Measurements from ENCODE around the gene HOXC10. TPM values are rescaled to one million over a fixed set of nuclear protein-coding genes. Genes with fewer than 3 reads are reported as not detected.

HOXC10 gene
- total and polyA plus RNA-seq, 3 experiments from 2014 or later = not detected

GRCh38 chr12:54024581-54025305 is 39.8 kb downstream of the HOXC10 start:
- CTCF ChIA-PET = interaction anchor here (0.8 to 4.1 kb wide), 5 partner anchors 8 to 178 kb away, joined by 3 to 27 read pairs (median 4); partner anchors contain the start of gene HOXC5
- DNase-seq = no peak
- Mint-ChIP-seq H3K27me3 (peaks cover 56 to 91% of the 10 kb centered on the region in 2 donors), H3K4me3 (no peak overlapping the region), H3K36me3 (no peaks in the 10 kb centered on the region), H3K9me3 (peaks cover 0 to 1% (median 0%) of the 10 kb centered on the region in 5 donors), H3K27ac (no peak overlapping the region), H3K4me1 (peaks cover 11 to 17% (median 13%) of the 10 kb centered on the region in 3 donors)
- no peak overlapping the region for H3K4me3 ChIP-seq (ENCODE audit: low read length)
- H3K27me3 ChIP-seq (ENCODE audit: insufficient read depth, low read length, poor library complexity, severe bottlenecking) = peaks cover 67% of the 10 kb centered on the region
- POLR2A ChIA-PET = no interaction called here
- H3K9me3 ChIP-seq (ENCODE audit: low read length) = no peaks in the 10 kb centered on the region
- peaks cover 5% of the 10 kb centered on the region for H3K4me1 ChIP-seq (ENCODE audit: insufficient read depth, low read length)
- no peak overlapping the region for H3K27ac ChIP-seq (ENCODE audit: low read depth, low read length)
- no peaks in the 10 kb centered on the region for H3K36me3 ChIP-seq (ENCODE audit: insufficient read depth, low read length)

DNA sequence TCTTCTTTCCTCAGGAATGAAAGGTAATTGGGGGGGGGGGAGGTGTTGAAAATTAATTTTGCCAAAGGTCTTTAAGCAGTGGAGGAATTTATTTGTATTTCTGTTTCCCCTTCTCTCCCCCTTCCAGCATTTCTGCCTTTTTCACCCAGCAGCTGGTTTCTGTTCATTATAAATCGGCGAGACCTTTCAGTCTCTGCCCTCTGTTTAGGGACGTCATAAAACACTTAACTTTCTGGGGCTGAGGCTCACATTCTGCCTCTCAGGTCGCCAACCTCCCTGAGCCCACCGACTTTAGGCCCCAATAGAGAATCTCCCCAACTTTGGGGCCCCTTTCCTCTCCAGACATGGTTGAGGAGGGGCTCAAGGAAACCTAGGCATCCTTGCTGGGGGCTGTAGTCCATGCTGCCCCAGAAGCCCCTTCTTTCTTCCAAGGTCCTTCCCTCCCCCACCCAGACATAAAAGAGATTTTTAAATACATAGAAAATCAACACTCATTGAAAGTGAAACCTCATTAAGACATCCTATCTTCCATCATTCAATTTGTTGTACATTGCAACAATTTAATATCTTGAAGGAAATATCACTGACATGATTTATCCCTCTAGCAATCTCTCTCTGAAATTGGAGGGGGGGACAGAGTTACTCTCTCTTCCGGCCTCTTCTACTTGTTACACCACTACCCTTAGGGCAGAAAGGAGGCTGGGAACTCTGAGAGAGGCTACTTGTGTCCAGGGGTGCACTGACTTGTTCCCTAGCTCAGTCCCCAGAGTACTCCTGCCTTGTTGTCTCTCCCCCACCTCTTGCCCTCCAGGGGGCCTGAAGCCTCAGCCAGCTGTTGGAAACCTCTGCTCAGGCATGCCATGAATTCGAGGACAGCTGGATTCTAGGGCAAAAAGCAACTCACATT is 40.8 kb downstream of the HOXC10 start:
- H3K27ac ChIP-seq (ENCODE audit: low read depth, low read length) = no peak overlapping the region

DNA sequence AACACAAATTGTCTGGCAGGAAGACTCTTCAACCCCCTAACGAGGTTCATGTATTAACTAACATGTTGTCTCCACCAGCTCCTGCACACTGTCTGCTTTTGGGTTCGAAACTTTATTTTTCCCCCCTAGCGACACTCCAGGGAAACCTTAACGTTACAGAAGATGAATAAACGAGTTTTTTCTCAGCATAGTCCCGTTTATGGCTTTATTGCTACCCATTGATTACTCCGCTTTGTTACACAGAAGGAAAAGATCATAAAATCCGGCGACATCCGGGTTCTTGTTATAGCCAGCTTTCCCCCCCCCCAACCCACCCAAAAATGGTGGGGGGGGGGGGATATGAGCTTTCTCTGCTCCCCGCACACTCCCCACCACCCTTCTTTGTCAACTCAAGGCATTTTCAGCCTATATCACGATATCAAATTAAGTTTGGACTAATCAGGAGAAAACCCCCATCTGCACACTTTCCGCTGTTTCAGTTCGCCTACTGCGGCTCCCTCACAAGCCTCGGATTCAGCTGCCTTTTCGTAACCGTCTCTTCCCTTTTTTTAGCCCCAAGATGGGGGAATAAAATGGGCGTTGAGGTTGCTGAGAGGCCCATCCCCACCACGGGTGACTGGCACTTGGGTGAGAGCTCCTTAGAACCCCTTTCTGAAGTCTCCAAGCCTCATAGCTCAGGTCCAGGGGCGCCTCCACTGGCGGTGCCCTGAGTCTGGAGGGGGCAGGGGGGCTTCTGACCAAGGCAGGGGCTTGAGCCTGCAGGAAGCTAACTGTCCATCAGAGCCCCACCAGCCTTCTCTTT is 41.9 kb downstream of the HOXC10 start:
- ChIA-PET CTCF (interaction anchor here (0.6 to 2.6 kb wide), 3 partner anchors 21 to 174 kb away, joined by 3 to 12 read pairs (median 3); partner anchors contain the start of gene HOXC9), POLR2A (no interaction called here)
- peaks cover 74% of the 10 kb centered on the region for H3K27me3 ChIP-seq (ENCODE audit: insufficient read depth, low read length, poor library complexity, severe bottlenecking)

More for the DNA sequence above, 40.8 kb downstream of the HOXC10 start:
- Histone ChIP-seq H3K36me3 (ENCODE audit: insufficient read depth, low read length) (no peaks in the 10 kb centered on the region), H3K4me1 (ENCODE audit: insufficient read depth, low read length) (peaks cover 5% of the 10 kb centered on the region), H3K9me3 (ENCODE audit: low read length) (no peaks in the 10 kb centered on the region), H3K27me3 (ENCODE audit: insufficient read depth, low read length, poor library complexity, severe bottlenecking) (peaks cover 70% of the 10 kb centered on the region), H3K4me3 (ENCODE audit: low read length) (no peak overlapping the region)
- H3K27me3 Mint-ChIP-seq = peaks cover 55 to 94% of the 10 kb centered on the region in 2 donors
- no peaks in the 10 kb centered on the region for H3K9me3 Mint-ChIP-seq
- no peak overlapping the region for H3K4me3 Mint-ChIP-seq
- H3K27ac Mint-ChIP-seq = peak overlapping the region in 1 of 8 donors; percentile 33
- H3K36me3 Mint-ChIP-seq = no peaks in the 10 kb centered on the region
- ChIA-PET CTCF (interaction anchor here (0.6 to 1.7 kb wide), 4 partner anchors 20 to 177 kb away, joined by 3 to 4 read pairs (median 3); partner anchors contain the start of gene HOXC9), POLR2A (no interaction called here)
- no peak for DNase-seq
- H3K4me1 Mint-ChIP-seq = peaks cover 13 to 14% (median 13%) of the 10 kb centered on the region in 3 donors

GRCh38 chr12:54027442-54027786 is 42.5 kb downstream of the HOXC10 start:
- no peak for DNase-seq
- H3K4me1 ChIP-seq (ENCODE audit: insufficient read depth, low read length) = peaks cover 7% of the 10 kb centered on the region
- ChIA-PET POLR2A (no interaction called here), CTCF (interaction anchor here (1.0 to 2.6 kb wide), 3 partner anchors 21 to 187 kb away, joined by 3 to 12 read pairs (median 3); no protein-coding TSS in a partner anchor)
- no peaks in the 10 kb centered on the region for H3K9me3 ChIP-seq (ENCODE audit: low read length)
- Mint-ChIP-seq H3K9me3 (peaks cover 0 to under 1% (median 0%) of the 10 kb centered on the region in 5 donors), H3K4me1 (peaks cover 13 to 17% (median 14%) of the 10 kb centered on the region in 3 donors), H3K36me3 (no peaks in the 10 kb centered on the region), H3K27ac (no peak overlapping the region), H3K27me3 (peaks cover 60 to 91% of the 10 kb centered on the region in 2 donors), H3K4me3 (no peak overlapping the region)
- H3K4me3 ChIP-seq (ENCODE audit: low read length) = no peak overlapping the region
- no peak overlapping the region for H3K27ac ChIP-seq (ENCODE audit: low read depth, low read length)
- no peaks in the 10 kb centered on the region for H3K36me3 ChIP-seq (ENCODE audit: insufficient read depth, low read length)
- peaks cover 74% of the 10 kb centered on the region for H3K27me3 ChIP-seq (ENCODE audit: insufficient read depth, low read length, poor library complexity, severe bottlenecking)

More for the DNA sequence above, 41.9 kb downstream of the HOXC10 start:
- Mint-ChIP-seq H3K4me1 (peaks cover 13 to 14% (median 14%) of the 10 kb centered on the region in 3 donors), H3K4me3 (no peak overlapping the region), H3K9me3 (no peaks in the 10 kb centered on the region), H3K36me3 (no peaks in the 10 kb centered on the region), H3K27me3 (peaks cover 56 to 91% of the 10 kb centered on the region in 2 donors), H3K27ac (no peak overlapping the region)
- Histone ChIP-seq H3K4me3 (ENCODE audit: low read length) (no peak overlapping the region), H3K4me1 (ENCODE audit: insufficient read depth, low read length) (peaks cover 5% of the 10 kb centered on the region), H3K27ac (ENCODE audit: low read depth, low read length) (no peak overlapping the region), H3K36me3 (ENCODE audit: insufficient read depth, low read length) (no peaks in the 10 kb centered on the region), H3K9me3 (ENCODE audit: low read length) (no peaks in the 10 kb centered on the region)
- no peak for DNase-seq

DNA sequence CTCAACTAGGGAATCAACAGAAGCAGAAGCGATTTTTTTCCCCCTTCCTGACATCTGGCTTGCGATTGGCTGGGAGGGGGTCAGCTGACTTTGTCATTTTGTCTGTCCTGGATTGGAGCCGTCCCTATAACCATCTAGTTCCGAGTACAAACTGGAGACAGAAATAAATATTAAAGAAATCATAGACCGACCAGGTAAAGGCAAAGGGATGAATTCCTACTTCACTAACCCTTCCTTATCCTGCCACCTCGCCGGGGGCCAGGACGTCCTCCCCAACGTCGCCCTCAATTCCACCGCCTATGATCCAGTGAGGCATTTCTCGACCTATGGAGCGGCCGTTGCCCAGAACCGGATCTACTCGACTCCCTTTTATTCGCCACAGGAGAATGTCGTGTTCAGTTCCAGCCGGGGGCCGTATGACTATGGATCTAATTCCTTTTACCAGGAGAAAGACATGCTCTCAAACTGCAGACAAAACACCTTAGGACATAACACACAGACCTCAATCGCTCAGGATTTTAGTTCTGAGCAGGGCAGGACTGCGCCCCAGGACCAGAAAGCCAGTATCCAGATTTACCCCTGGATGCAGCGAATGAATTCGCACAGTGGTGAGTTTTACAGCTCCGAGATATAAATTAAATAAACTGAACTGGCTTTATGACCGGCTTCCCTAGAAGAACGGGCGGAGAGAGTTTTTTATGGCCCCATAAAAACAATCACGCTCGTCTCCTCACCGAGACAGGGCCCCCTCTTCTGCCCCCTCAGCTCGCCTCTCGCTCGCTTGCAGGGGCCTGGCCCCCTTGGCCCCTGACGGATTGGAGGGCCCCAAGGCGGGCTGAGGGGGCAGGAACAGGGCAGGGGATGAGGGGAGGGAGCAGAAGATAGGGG is 43.6 kb downstream of the HOXC10 start, which contains the start of gene HOXC6:
TSS of gene HOXC6 (plus strand) at position 127 of the 888 bp plus-strand sequence. CDS start at position 209, 82 bp downstream.
- H3K36me3 Mint-ChIP-seq = no peaks in the 10 kb centered on the region
- H3K9me3 ChIP-seq (ENCODE audit: low read length) = no peaks in the 10 kb centered on the region
- peak within 1 kb of the TSS in 1 of 8 donors; percentile 3 for H3K27ac Mint-ChIP-seq
- peaks cover 78% of the 10 kb centered on the region for H3K27me3 ChIP-seq (ENCODE audit: insufficient read depth, low read length, poor library complexity, severe bottlenecking)
- no peak within 1 kb of the TSS for H3K27ac ChIP-seq (ENCODE audit: low read depth, low read length)
- ChIA-PET POLR2A (no interaction called here), CTCF (interaction anchor here (0.9 to 2.6 kb wide), 3 partner anchors 96 to 186 kb away, joined by 3 to 12 read pairs (median 3); no protein-coding TSS in a partner anchor)
- DNase-seq = no peak
- H3K4me3 Mint-ChIP-seq = peak within 1 kb of the TSS in 2 of 7 donors; percentile 20 to 35
- H3K27me3 Mint-ChIP-seq = peaks cover 63 to 89% of the 10 kb centered on the region in 2 donors
- peaks cover 19% of the 10 kb centered on the region for H3K4me1 ChIP-seq (ENCODE audit: insufficient read depth, low read length)
- H3K4me3 ChIP-seq (ENCODE audit: low read length) = no peak within 1 kb of the TSS
- H3K4me1 Mint-ChIP-seq = peaks cover 21 to 29% (median 22%) of the 10 kb centered on the region in 3 donors
- peaks cover 0 to 8% (median 2%) of the 10 kb centered on the region in 5 donors for H3K9me3 Mint-ChIP-seq
- no peaks in the 10 kb centered on the region for H3K36me3 ChIP-seq (ENCODE audit: insufficient read depth, low read length)

DNA sequence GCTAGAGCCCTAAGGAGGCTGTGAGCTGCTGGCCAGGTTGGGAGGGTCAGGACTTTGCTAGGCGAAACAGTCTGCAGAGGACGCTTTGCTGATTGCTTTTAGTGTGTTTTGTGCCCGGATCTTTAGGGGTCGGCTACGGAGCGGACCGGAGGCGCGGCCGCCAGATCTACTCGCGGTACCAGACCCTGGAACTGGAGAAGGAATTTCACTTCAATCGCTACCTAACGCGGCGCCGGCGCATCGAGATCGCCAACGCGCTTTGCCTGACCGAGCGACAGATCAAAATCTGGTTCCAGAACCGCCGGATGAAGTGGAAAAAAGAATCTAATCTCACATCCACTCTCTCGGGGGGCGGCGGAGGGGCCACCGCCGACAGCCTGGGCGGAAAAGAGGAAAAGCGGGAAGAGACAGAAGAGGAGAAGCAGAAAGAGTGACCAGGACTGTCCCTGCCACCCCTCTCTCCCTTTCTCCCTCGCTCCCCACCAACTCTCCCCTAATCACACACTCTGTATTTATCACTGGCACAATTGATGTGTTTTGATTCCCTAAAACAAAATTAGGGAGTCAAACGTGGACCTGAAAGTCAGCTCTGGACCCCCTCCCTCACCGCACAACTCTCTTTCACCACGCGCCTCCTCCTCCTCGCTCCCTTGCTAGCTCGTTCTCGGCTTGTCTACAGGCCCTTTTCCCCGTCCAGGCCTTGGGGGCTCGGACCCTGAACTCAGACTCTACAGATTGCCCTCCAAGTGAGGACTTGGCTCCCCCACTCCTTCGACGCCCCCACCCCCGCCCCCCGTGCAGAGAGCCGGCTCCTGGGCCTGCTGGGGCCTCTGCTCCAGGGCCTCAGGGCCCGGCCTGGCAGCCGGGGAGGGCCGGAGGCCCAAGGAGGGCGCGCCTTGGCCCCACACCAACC is 44.8 kb downstream of the HOXC10 start:
- peak overlapping the region in 3 of 7 donors; percentile 3 to 59 (median 20) for H3K4me3 Mint-ChIP-seq
- no peak for DNase-seq
- peak overlapping the region in 2 of 8 donors; percentile 35 to 69 for H3K27ac Mint-ChIP-seq
- peaks cover 67 to 84% of the 10 kb centered on the region in 2 donors for H3K27me3 Mint-ChIP-seq
- Histone ChIP-seq H3K27ac (ENCODE audit: low read depth, low read length) (no peak overlapping the region), H3K36me3 (ENCODE audit: insufficient read depth, low read length) (no peaks in the 10 kb centered on the region), H3K4me1 (ENCODE audit: insufficient read depth, low read length) (peaks cover 20% of the 10 kb centered on the region), H3K9me3 (ENCODE audit: low read length) (no peaks in the 10 kb centered on the region), H3K4me3 (ENCODE audit: low read length) (no peak overlapping the region), H3K27me3 (ENCODE audit: insufficient read depth, low read length, poor library complexity, severe bottlenecking) (peaks cover 78% of the 10 kb centered on the region)
- H3K4me1 Mint-ChIP-seq = peaks cover 26 to 36% (median 29%) of the 10 kb centered on the region in 3 donors
- ChIA-PET CTCF (interaction anchor here (3.8 to 6.1 kb wide), 2 partner anchors 161 to 171 kb away, joined by 56 to 73 read pairs; partner anchors contain the start of gene SMUG1), POLR2A (no interaction called here)
- peaks cover 0 to 8% (median 2%) of the 10 kb centered on the region in 5 donors for H3K9me3 Mint-ChIP-seq
- no peaks in the 10 kb centered on the region for H3K36me3 Mint-ChIP-seq
